Thymus (tissue), 11 donors: ENCODE results near the gene PRUNE2. TPM values are rescaled to one million over a fixed set of nuclear protein-coding genes. Genes with fewer than 3 reads are reported as not detected.
A peak's percentile ranks its signal among the peaks of the same experiment; 100 is the strongest.

ENCODE experiments used
- DNase-seq, 9 donors: peaks; one replicate each; pipeline ENCODE4 v3.0.0-alpha.2; 2013; ENCODE audit warnings: low spot score in 9 of 9, low read depth in 6 of 9, missing footprints in 1 of 9
- H3K27ac ChIP-seq, 2 donors: one replicate each; pipeline ENCODE4 v1.5.1; 2013; ENCODE audit warnings: control low read depth in 1 of 2, low read depth in 1 of 2, low read length in 1 of 2, mild to moderate bottlenecking in 1 of 2, moderate library complexity in 1 of 2
- H3K27me3 ChIP-seq, 2 donors: one replicate each; pipeline ENCODE4 v1.5.1; 2013; ENCODE audit warnings: low read length in 1 of 2; ENCODE audit not compliant: control insufficient read depth in 2 of 2, insufficient read depth in 1 of 2
- H3K36me3 ChIP-seq, 2 donors: one replicate each; pipeline ENCODE4 v1.5.1; 2013; ENCODE audit warnings: low read length in 1 of 2, mild to moderate bottlenecking in 1 of 2, moderate library complexity in 1 of 2; ENCODE audit not compliant: control insufficient read depth in 2 of 2, insufficient read depth in 2 of 2
- H3K4me1 ChIP-seq, 2 donors: one replicate each; pipeline ENCODE4 v1.5.1; 2013; ENCODE audit warnings: low read length in 2 of 2; ENCODE audit not compliant: control insufficient read depth in 2 of 2, insufficient read depth in 2 of 2
- H3K4me3 ChIP-seq, 2 donors: one replicate each; pipeline ENCODE4 v1.5.1; 2013; ENCODE audit warnings: low read length in 2 of 2, control low read depth in 1 of 2, mild to moderate bottlenecking in 1 of 2
- H3K9me3 ChIP-seq, 2 donors: one replicate each; pipeline ENCODE4 v1.5.1; 2013; ENCODE audit warnings: low read length in 1 of 2, mild to moderate bottlenecking in 1 of 2; ENCODE audit not compliant: control insufficient read depth in 2 of 2, insufficient read depth in 1 of 2
- WGBS: extraction: QIAGEN DNeasy Blood & Tissue Kit; methylation state at CpG from one replicate; pipeline ENCODE4 v1.1.7; 2013; 5-methylcytosine and 5-hydroxymethylcytosine counted together
- polyA plus RNA-seq: library from polyadenylated mRNA; stranded (reverse); fragments of 200-250 nt; gene quantifications from one replicate; pipeline ENCODE4 v1.2.3, GENCODE V29; 2013
- total RNA-seq: library from RNA; stranded (reverse); fragments of 120-200 nt; gene quantifications from one replicate; pipeline ENCODE4 v1.2.4, GENCODE V29; 2013
- donor health status: healthy.

Gene PRUNE2
- total and polyA plus RNA-seq, 2 donors = 2.0 to 3.4 TPM

- Histone ChIP-seq H3K4me3 (no peak overlapping the region), H3K9me3 (no peaks in the 10 kb centered on the region), H3K36me3 (no peaks in the 10 kb centered on the region), H3K4me1 (peaks cover 0 to 5% of the 10 kb centered on the region in 2 donors), H3K27ac (no peak overlapping the region), H3K27me3 (no peaks in the 10 kb centered on the region)
- no peak for DNase-seq
- 34% methylated on average over 8 of the region's 8 CpGs for WGBS
Observed at GRCh38 chr9:76580188-76580587, 325.7 kb downstream of the PRUNE2 start.

GRCh38 chr9:76576344-76576743 is 329.6 kb downstream of the PRUNE2 start:
- peaks cover 0 to 5% of the 10 kb centered on the region in 2 donors for H3K4me1 ChIP-seq
- H3K9me3 ChIP-seq = no peaks in the 10 kb centered on the region
- peak; percentile 10 to 79 (median 41) for DNase-seq
- peak overlapping the region; percentile 33 to 70 for H3K27ac ChIP-seq
- WGBS = 22% methylated on average over 5 of the region's 5 CpGs
- no peak overlapping the region for H3K4me3 ChIP-seq
- H3K27me3 ChIP-seq = no peaks in the 10 kb centered on the region
- H3K36me3 ChIP-seq = no peaks in the 10 kb centered on the region

- Histone ChIP-seq H3K4me3 (no peak overlapping the region), H3K27ac (peak overlapping the region in 1 of 2 donors; percentile 26), H3K36me3 (no peaks in the 10 kb centered on the region), H3K9me3 (no peaks in the 10 kb centered on the region), H3K27me3 (no peaks in the 10 kb centered on the region), H3K4me1 (peaks cover 0 to 5% of the 10 kb centered on the region in 2 donors)
- WGBS = 95% methylated on average over 2 of the region's 2 CpGs
- DNase-seq = no peak
Observed at GRCh38 chr9:76575761-76576160, 330.2 kb downstream of the PRUNE2 start.

DNA sequence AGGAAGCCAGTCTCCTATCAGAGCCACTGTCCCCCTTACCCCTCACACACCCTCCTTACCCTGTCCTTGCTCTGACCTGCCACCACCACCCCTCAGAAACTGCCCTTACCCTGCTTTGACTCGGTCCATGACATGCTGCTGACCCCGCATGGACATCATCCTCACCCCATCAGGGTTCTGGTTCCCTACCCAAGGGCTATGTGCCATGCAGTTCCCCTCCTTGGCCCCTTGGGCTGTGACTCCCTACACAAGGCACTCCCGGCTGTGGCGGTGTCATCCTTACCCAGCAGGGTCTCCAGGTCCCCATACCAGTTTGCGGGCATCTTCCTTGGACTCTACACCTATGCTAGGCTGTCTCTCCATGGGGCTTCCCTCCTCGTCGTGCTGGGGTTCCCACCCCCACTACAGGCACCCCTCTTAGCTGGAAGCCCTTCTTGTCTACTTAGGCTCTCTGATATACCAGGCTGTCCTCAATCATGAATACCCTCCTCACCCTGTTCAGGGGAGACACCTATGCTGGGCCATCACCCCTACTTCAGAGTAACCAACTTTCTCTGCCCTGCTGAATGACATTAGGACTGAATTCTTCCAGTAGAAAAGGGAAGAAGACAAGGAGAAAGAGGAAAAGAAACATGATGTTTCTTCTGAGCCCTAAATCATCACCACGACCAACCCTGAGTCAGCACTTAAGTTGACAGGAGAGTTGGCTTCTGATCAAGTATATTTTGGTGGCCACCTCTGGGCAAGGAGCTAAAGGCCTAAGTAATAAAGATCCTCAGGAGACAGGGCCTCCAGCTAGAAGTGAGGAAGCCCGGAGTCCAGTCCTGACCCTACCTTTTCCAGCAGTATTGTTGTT is 331.8 kb downstream of the PRUNE2 start:
- Histone ChIP-seq H3K27ac (no peak overlapping the region), H3K27me3 (no peaks in the 10 kb centered on the region), H3K9me3 (no peaks in the 10 kb centered on the region), H3K4me3 (no peak overlapping the region), H3K36me3 (no peaks in the 10 kb centered on the region), H3K4me1 (peaks cover 0 to 15% of the 10 kb centered on the region in 2 donors)
- 87% methylated on average over 9 of the region's 9 CpGs for WGBS
- DNase-seq = no peak

DNA sequence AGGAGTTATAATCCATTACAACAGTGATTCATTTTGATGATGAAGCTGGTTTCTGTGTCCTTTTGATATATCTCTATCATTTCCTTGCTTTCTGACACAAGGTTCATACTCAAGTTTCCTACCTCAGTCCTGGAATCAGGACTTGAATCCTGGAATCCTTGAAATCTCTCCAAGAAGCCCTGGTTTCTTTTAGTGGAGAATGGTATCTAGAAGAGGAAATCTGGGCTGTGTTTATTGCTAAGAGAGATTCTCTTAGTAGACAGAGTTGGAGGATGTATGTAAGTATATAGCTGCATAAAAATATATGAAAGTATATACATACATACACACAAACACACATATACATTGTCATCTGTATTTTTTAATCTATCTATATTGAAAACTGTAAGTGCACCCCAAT is 332.5 kb downstream of the PRUNE2 start:
- no peak for DNase-seq
- Histone ChIP-seq H3K4me3 (no peak overlapping the region), H3K4me1 (peaks cover 0 to 15% of the 10 kb centered on the region in 2 donors), H3K27ac (no peak overlapping the region), H3K36me3 (no peaks in the 10 kb centered on the region), H3K27me3 (no peaks in the 10 kb centered on the region), H3K9me3 (no peaks in the 10 kb centered on the region)

DNA sequence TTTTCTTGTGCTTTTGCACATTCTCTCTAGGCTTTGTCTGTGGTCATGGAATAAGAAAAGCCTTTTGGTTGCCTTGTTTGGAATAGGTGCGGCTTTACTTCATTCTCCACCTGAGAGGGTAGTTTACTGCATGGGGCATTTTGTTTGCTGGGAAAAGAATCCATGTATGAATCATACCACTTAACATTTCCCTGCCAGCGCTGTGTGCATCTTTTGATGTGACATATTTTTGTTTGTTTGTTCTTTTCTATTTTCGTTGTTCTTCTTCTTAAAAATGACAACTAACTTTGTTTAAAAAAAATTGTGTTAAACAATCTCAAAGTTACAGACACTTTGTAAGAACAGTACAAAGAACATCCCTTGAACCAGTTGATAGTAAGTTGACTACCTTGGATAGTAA is 333.8 kb downstream of the PRUNE2 start:
- 94% methylated on average over 3 of the region's 3 CpGs for WGBS
- H3K27ac ChIP-seq = no peak overlapping the region
- H3K4me1 ChIP-seq = peaks cover 0 to 15% of the 10 kb centered on the region in 2 donors
- H3K4me3 ChIP-seq = no peak overlapping the region
- H3K27me3 ChIP-seq = no peaks in the 10 kb centered on the region
- no peaks in the 10 kb centered on the region for H3K9me3 ChIP-seq
- DNase-seq = no peak
- H3K36me3 ChIP-seq = no peaks in the 10 kb centered on the region

GRCh38 chr9:76571743-76572146 is 334.2 kb downstream of the PRUNE2 start:
- DNase-seq = no peak
- Histone ChIP-seq H3K36me3 (no peaks in the 10 kb centered on the region), H3K4me1 (peaks cover 0 to 15% of the 10 kb centered on the region in 2 donors)

GRCh38 chr9:76571288-76571687 is 334.6 kb downstream of the PRUNE2 start:
- H3K4me1 ChIP-seq = peaks cover 0 to 12% of the 10 kb centered on the region in 2 donors
- no peaks in the 10 kb centered on the region for H3K36me3 ChIP-seq
- no peak overlapping the region for H3K27ac ChIP-seq
- no peaks in the 10 kb centered on the region for H3K9me3 ChIP-seq
- no peak for DNase-seq
- H3K4me3 ChIP-seq = peak overlapping the region; percentile 6 to 19
- WGBS = 38% methylated on average over 3 of the region's 3 CpGs
- H3K27me3 ChIP-seq = no peaks in the 10 kb centered on the region

More at GRCh38 chr9:76571743-76572146, 334.2 kb downstream of the PRUNE2 start:
- Histone ChIP-seq H3K9me3 (no peaks in the 10 kb centered on the region), H3K27me3 (no peaks in the 10 kb centered on the region), H3K27ac (no peak overlapping the region), H3K4me3 (peak overlapping the region; percentile 14 to 19)
- WGBS = 25% methylated on average over 37 of the region's 37 CpGs

- H3K9me3 ChIP-seq = no peaks in the 10 kb centered on the region
- H3K27ac ChIP-seq = no peak overlapping the region
- 99% methylated on average over 2 of the region's 2 CpGs for WGBS
- no peak overlapping the region for H3K4me3 ChIP-seq
- no peak for DNase-seq
- H3K36me3 ChIP-seq = no peaks in the 10 kb centered on the region
- H3K4me1 ChIP-seq = peaks cover 0 to 10% of the 10 kb centered on the region in 2 donors
- H3K27me3 ChIP-seq = no peaks in the 10 kb centered on the region
Observed at GRCh38 chr9:76570826-76571225, 335.1 kb downstream of the PRUNE2 start.
